Measurements from ENCODE around the gene RPL10. TPM values are rescaled to one million over a fixed set of nuclear protein-coding genes. Genes with fewer than 3 reads are reported as not detected.

RPL10 gene
- total and polyA plus RNA-seq, 2 of the 8 experiments (the other 6 are each of a cell fraction or from before 2014, with no cell fraction given): 2,633 to 4,293 TPM

DNA sequence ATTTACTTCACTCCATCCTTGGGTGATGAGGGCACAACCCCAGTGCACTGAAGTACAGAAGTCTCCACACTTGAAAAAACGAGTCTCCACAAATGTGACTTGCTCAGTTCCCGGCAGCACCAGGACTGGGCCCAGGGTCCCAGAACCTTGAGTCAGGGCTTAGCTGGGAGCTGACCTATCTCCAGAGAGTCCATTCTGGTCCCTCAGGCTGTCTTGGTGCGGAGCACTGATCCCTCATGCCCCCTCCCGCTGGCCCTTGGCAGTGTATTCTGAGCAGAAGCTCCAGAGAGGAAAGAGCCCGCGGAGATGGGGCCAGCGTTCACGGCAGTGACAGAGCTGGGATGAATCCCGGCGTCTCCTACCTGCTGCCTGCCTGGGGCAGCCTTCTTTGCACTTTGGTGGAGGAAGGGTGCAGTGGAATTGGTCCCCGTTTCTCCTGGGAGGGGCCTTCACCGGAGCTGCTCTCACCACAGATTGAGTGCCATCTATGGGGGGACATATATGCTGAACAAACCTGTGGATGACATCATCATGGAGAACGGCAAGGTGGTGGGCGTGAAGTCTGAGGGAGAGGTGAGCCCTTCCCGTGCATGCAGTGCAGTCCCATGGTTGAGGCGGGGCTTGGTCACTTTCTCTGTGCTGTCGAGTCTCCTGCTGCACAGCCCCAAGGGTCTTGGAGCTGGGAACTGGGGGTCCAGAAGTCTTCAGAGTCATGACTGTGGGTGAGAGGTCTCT, 42.6 kb downstream of the RPL10 start:
- Histone ChIP-seq H2AK5ac (ENCODE audit: low read depth, low read length) (no peak overlapping the region), H4K91ac (replicated peaks; ENCODE audit: insufficient read length, low read length) (no peak overlapping the region), H3K79me2 (ENCODE audit: control insufficient read depth in 1 of 2, insufficient read depth in 2 of 2, low read length in 2 of 2) (peaks cover 0 to 17% of the 10 kb centered on the region in 2 experiments; a peak in 2 of 4 replicates), H3K23ac (ENCODE audit: insufficient read length) (no peak overlapping the region), H3K4me2 (ENCODE audit: insufficient read depth in 1 of 2, low read depth in 2 of 2, low read length in 2 of 2) (no peak overlapping the region), H2BK12ac (ENCODE audit: low read depth, low read length) (no peak overlapping the region), H3K9me3 (ENCODE audit: insufficient read depth in 2 of 2, low read depth in 1 of 2, low read length in 1 of 2) (no peaks in the 10 kb centered on the region), H3K27me3 (replicated peaks in 1 of 4; ENCODE audit: control insufficient read depth in 3 of 4, extremely low read depth in 1 of 4, insufficient read depth in 3 of 4, low read length in 3 of 4) (no peaks in the 10 kb centered on the region), H4K8ac (ENCODE audit: extremely low read depth, insufficient read depth, low read length) (no peak overlapping the region), H3K18ac (ENCODE audit: extremely low read depth, low read length) (no peak overlapping the region), H2BK15ac (ENCODE audit: low read length) (no peak overlapping the region), H3K4me3 (ENCODE audit: extremely low read depth in 1 of 4, insufficient read depth in 2 of 4, low read depth in 3 of 4, low read length in 4 of 4) (no peak overlapping the region), H3K23me2 (ENCODE audit: low read depth, low read length) (peaks cover 6% of the 10 kb centered on the region; the same call in 1 of the 2 replicates), H2BK120ac (replicated peaks; ENCODE audit: low read depth, low read length) (no peak overlapping the region), H2BK5ac (ENCODE audit: low read depth, low read length) (no peak overlapping the region), H3K9ac (replicated peaks in 1 of 4; ENCODE audit: extremely low read depth in 1 of 4, low read depth in 3 of 4, low read length in 3 of 4) (no peak overlapping the region), H3K36me3 (ENCODE audit: control insufficient read depth in 2 of 4, insufficient read depth in 4 of 4, low read length in 3 of 4) (peaks cover 0 to 27% (median 11%) of the 10 kb centered on the region in 4 experiments; a peak in 5 of 8 replicates), H4K5ac (ENCODE audit: insufficient read length, low read depth, low read length) (no peak overlapping the region), H3K27ac (ENCODE audit: low read depth, low read length) (no peak overlapping the region), H3K4ac (replicated peaks; ENCODE audit: insufficient read length, low read depth, low read length) (no peak overlapping the region), H4K20me1 (replicated peaks in 1 of 2; ENCODE audit: control insufficient read depth in 1 of 2, insufficient read depth in 2 of 2, low read length in 2 of 2) (peaks cover 0 to 13% of the 10 kb centered on the region in 2 experiments), H3K56ac (replicated peaks; ENCODE audit: insufficient read length, low read depth, low read length) (no peak overlapping the region), H3K79me1 (ENCODE audit: low read depth, low read length) (no peaks in the 10 kb centered on the region; the same call in 1 of the 2 replicates), H2BK20ac (ENCODE audit: low read length) (no peak overlapping the region), H3K4me1 (replicated peaks in 1 of 4; ENCODE audit: control insufficient read depth in 3 of 4, insufficient read depth in 4 of 4, low read length in 3 of 4) (peaks cover 0 to 9% (median 5%) of the 10 kb centered on the region in 4 experiments; a peak in 6 of 7 replicates), H2AFZ (ENCODE audit: low read length) (no peak overlapping the region), H3K14ac (ENCODE audit: insufficient read length) (no peak overlapping the region)
- no peak for DNase-seq (ENCODE audit: low read depth in 1 of 2, low spot score in 2 of 2)
- WGBS, 2 experiments (ENCODE audit: extremely low coverage in 1 of 2, insufficient coverage in 1 of 2, insufficient read length in 1 of 2, insufficient replicate concordance in 2 of 2, low coverage in 1 of 2, low lambda C conversion rate in 2 of 2, missing lambda C conversion rate in 1 of 2): 86% methylated on average over 6 of the region's 17 CpGs; no CpG with 5 or more reads in 1 of the 2 experiments
- FAIRE-seq: no peak
- CTCF ChIA-PET (ENCODE audit: partially characterized antibody): interaction anchor here (0.7 to 1.1 kb wide), 2 partner anchors 11 to 28 kb away, joined by 3 to 4 read pairs; no protein-coding TSS in a partner anchor
- POLR2A ChIA-PET (ENCODE audit: partially characterized antibody): interaction anchor here (1.0 to 2.2 kb wide), 4 partner anchors 34 to 75 kb away, joined by 3 to 6 read pairs (median 4); partner anchors contain the start of gene UBL4A
- no peak for TF ChIP-seq HDAC2 (IDR thresholded peaks at IDR 0.05; ENCODE audit: borderline replicate concordance in 1 of 2, low read depth in 2 of 2, low read length in 2 of 2)
- TF ChIP-seq RBBP5 (IDR thresholded peaks at IDR 0.05; ENCODE audit: borderline replicate concordance, low read depth, low read length): no peak
- TF ChIP-seq JUND (IDR thresholded peaks at IDR 0.05; ENCODE audit: low read length): no peak
- TF ChIP-seq, protein P1, sequence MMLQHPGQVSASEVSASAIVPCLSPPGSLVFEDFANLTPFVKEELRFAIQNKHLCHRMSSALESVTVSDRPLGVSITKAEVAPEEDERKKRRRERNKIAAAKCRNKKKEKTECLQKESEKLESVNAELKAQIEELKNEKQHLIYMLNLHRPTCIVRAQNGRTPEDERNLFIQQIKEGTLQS (IDR thresholded peaks at IDR 0.05; ENCODE audit: insufficient read depth, low read depth, low read length): no peak
- no peak for TF ChIP-seq BCL11A (IDR thresholded peaks at IDR 0.05; ENCODE audit: low read depth in 2 of 2, low read length in 2 of 2)
- no peak for TF ChIP-seq RNF2 (IDR thresholded peaks at IDR 0.05; ENCODE audit: borderline replicate concordance, low read depth, low read length, missing control alignments, poor library complexity, severe bottlenecking)
- no peak for TF ChIP-seq ZNF274 (IDR thresholded peaks at IDR 0.05; ENCODE audit: borderline replicate concordance, extremely low read depth, low read length)
- no peak for TF ChIP-seq TAF7 (optimal IDR thresholded peaks at IDR 0.05; ENCODE audit: borderline replicate concordance, low read depth, low read length)
- no peak for TF ChIP-seq SP1 (IDR thresholded peaks at IDR 0.05; ENCODE audit: low read depth, low read length)
- TF ChIP-seq CBX8 (IDR thresholded peaks at IDR 0.05; ENCODE audit: borderline replicate concordance, low read depth, low read length): no peak
